ENCODE measurements around the gene LYRM9. TPM values are rescaled to one million over a fixed set of nuclear protein-coding genes. Genes with fewer than 3 reads are reported as not detected.

Gene LYRM9
- total and polyA plus RNA-seq, 2 of the 8 experiments (the other 6 are each of a cell fraction or from before 2014, with no cell fraction given) = 4.3 to 5.2 TPM

DNA sequence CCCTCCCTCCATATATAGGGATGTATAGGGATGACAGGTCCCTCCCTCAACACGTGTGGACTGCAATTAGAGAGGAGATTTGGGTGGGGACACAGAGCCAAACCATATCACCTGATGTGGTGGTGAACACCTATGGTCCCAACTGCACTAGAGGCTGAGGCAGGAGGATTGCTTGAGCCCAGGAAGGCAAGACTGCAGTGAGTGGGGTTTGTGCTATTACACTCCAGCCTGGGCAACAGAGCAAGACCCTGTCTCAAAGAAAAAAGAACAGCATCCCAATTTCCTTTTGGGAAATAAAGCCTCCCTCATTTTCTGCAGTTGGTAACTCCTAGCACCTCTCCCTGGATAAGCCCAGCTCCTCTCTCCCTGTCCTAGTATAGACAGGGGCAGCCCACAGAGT, 23.8 kb upstream of the LYRM9 start (continued):
- TF ChIP-seq, protein P1, sequence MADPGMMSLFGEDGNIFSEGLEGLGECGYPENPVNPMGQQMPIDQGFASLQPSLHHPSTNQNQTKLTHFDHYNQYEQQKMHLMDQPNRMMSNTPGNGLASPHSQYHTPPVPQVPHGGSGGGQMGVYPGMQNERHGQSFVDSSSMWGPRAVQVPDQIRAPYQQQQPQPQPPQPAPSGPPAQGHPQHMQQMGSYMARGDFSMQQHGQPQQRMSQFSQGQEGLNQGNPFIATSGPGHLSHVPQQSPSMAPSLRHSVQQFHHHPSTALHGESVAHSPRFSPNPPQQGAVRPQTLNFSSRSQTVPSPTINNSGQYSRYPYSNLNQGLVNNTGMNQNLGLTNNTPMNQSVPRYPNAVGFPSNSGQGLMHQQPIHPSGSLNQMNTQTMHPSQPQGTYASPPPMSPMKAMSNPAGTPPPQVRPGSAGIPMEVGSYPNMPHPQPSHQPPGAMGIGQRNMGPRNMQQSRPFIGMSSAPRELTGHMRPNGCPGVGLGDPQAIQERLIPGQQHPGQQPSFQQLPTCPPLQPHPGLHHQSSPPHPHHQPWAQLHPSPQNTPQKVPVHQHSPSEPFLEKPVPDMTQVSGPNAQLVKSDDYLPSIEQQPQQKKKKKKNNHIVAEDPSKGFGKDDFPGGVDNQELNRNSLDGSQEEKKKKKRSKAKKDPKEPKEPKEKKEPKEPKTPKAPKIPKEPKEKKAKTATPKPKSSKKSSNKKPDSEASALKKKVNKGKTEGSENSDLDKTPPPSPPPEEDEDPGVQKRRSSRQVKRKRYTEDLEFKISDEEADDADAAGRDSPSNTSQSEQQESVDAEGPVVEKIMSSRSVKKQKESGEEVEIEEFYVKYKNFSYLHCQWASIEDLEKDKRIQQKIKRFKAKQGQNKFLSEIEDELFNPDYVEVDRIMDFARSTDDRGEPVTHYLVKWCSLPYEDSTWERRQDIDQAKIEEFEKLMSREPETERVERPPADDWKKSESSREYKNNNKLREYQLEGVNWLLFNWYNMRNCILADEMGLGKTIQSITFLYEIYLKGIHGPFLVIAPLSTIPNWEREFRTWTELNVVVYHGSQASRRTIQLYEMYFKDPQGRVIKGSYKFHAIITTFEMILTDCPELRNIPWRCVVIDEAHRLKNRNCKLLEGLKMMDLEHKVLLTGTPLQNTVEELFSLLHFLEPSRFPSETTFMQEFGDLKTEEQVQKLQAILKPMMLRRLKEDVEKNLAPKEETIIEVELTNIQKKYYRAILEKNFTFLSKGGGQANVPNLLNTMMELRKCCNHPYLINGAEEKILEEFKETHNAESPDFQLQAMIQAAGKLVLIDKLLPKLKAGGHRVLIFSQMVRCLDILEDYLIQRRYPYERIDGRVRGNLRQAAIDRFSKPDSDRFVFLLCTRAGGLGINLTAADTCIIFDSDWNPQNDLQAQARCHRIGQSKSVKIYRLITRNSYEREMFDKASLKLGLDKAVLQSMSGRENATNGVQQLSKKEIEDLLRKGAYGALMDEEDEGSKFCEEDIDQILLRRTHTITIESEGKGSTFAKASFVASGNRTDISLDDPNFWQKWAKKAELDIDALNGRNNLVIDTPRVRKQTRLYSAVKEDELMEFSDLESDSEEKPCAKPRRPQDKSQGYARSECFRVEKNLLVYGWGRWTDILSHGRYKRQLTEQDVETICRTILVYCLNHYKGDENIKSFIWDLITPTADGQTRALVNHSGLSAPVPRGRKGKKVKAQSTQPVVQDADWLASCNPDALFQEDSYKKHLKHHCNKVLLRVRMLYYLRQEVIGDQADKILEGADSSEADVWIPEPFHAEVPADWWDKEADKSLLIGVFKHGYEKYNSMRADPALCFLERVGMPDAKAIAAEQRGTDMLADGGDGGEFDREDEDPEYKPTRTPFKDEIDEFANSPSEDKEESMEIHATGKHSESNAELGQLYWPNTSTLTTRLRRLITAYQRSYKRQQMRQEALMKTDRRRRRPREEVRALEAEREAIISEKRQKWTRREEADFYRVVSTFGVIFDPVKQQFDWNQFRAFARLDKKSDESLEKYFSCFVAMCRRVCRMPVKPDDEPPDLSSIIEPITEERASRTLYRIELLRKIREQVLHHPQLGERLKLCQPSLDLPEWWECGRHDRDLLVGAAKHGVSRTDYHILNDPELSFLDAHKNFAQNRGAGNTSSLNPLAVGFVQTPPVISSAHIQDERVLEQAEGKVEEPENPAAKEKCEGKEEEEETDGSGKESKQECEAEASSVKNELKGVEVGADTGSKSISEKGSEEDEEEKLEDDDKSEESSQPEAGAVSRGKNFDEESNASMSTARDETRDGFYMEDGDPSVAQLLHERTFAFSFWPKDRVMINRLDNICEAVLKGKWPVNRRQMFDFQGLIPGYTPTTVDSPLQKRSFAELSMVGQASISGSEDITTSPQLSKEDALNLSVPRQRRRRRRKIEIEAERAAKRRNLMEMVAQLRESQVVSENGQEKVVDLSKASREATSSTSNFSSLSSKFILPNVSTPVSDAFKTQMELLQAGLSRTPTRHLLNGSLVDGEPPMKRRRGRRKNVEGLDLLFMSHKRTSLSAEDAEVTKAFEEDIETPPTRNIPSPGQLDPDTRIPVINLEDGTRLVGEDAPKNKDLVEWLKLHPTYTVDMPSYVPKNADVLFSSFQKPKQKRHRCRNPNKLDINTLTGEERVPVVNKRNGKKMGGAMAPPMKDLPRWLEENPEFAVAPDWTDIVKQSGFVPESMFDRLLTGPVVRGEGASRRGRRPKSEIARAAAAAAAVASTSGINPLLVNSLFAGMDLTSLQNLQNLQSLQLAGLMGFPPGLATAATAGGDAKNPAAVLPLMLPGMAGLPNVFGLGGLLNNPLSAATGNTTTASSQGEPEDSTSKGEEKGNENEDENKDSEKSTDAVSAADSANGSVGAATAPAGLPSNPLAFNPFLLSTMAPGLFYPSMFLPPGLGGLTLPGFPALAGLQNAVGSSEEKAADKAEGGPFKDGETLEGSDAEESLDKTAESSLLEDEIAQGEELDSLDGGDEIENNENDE (IDR thresholded peaks at IDR 0.05; ENCODE audit: insufficient replicate concordance, low read length) = no peak
- TF ChIP-seq RXRA (IDR thresholded peaks at IDR 0.05; ENCODE audit: insufficient read depth, low read depth, low read length) = no peak
- TF ChIP-seq, protein P2, sequence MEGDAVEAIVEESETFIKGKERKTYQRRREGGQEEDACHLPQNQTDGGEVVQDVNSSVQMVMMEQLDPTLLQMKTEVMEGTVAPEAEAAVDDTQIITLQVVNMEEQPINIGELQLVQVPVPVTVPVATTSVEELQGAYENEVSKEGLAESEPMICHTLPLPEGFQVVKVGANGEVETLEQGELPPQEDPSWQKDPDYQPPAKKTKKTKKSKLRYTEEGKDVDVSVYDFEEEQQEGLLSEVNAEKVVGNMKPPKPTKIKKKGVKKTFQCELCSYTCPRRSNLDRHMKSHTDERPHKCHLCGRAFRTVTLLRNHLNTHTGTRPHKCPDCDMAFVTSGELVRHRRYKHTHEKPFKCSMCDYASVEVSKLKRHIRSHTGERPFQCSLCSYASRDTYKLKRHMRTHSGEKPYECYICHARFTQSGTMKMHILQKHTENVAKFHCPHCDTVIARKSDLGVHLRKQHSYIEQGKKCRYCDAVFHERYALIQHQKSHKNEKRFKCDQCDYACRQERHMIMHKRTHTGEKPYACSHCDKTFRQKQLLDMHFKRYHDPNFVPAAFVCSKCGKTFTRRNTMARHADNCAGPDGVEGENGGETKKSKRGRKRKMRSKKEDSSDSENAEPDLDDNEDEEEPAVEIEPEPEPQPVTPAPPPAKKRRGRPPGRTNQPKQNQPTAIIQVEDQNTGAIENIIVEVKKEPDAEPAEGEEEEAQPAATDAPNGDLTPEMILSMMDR (IDR thresholded peaks at IDR 0.05; ENCODE audit: control extremely low read depth in 1 of 3, insufficient read depth in 1 of 3, low read depth in 1 of 3, low read length in 3 of 3) = no peak

All from H1 (cell line).